HCT116 (cell line): ENCODE data around the gene SHMT1. TPM values are rescaled to one million over a fixed set of nuclear protein-coding genes. Genes with fewer than 3 reads are reported as not detected.

Experiments used
- ATAC-seq: fragments of 200-7000 bp; cut with Tn5 transposase; 2 replicates; pipeline ENCODE4 v1.9.1; 2020; ENCODE audit warnings: mild to moderate bottlenecking, moderate library complexity
- BruUV-seq: library from RNA; stranded (reverse); fragments of 400-500 nt; replicated peaks from 2 replicates; lab custom pipeline; 2021; lab: Mats Ljungman, UMichigan
- CTCF ChIA-PET: fragments of 300-600 bp; sonication (Branson Sonifier 250); formaldehyde crosslinking; loops from one replicate; lab custom pipeline; 2021; ENCODE audit warnings: antibody characterized with exemption; lab: Charles Lee
- POLR2A ChIA-PET: fragments of 300-600, 350-600 bp; sonication (Branson Sonifier 250); formaldehyde crosslinking; loops from one replicate; lab custom pipeline; 2021; ENCODE audit warnings: antibody characterized with exemption; lab: Charles Lee
- RAD21 ChIA-PET, 2 experiments: fragments of 300-600 bp; sonication (Branson Sonifier 250); formaldehyde crosslinking; loops; one replicate each; lab custom pipeline; 2023; ENCODE audit warnings: low total read pairs in 2 of 2; ENCODE audit not compliant: uncharacterized antibody in 2 of 2, unreplicated experiment in 2 of 2, low non-redundant PET in 1 of 2; lab: Charles Lee
- DNase-seq: peaks from one replicate; pipeline ENCODE4 v3.0.0-alpha.2; 2010; ENCODE audit warnings: low read depth, low spot score
- H2AFZ ChIP-seq: fragments of 200-600 bp; shearing (Covaris generic), sonication (generic); 2 replicates; pipeline ENCODE4 v1.6.1; 2017; ENCODE audit warnings: low read depth, mixed run types, mixed read lengths, antibody characterized with exemption, low read length; ENCODE audit not compliant: poor library complexity, severe bottlenecking
- H3K27ac ChIP-seq: 2 replicates; pipeline ENCODE4 v1.5.1; 2012; ENCODE audit warnings: low read depth, low read length
- H3K27me3 ChIP-seq: fragments of 200-600 bp; sonication (generic); 2 replicates; pipeline ENCODE4 v1.6.1; 2016; ENCODE audit warnings: mixed run types, low read length, mixed read lengths; ENCODE audit not compliant: insufficient read depth
- H3K36me3 ChIP-seq, 2 experiments: fragments of 200-500 bp in 1 of 2; fragments of 200-600 bp in 1 of 2; sonication (Bioruptor generic) in 1 of 2; sonication (generic) in 1 of 2; 2 replicates each; pipeline versions ENCODE4 v1.5.1 to v1.6.1; 2014 to 2016; ENCODE audit warnings: low read length in 2 of 2, inconsistent platforms in 1 of 2, mixed read lengths in 1 of 2, mixed run types in 1 of 2; ENCODE audit not compliant: insufficient read depth in 2 of 2, control insufficient read depth in 1 of 2
- H3K4me1 ChIP-seq, 2 experiments: fragments of 200-600 bp in 1 of 2; sonication (generic) in 1 of 2; 2 replicates each; pipeline versions ENCODE4 v1.5.1 to v1.6.1; 2012 to 2017; ENCODE audit warnings: low read length in 2 of 2, inconsistent platforms in 1 of 2, mild to moderate bottlenecking in 1 of 2, mixed read lengths in 1 of 2, mixed run types in 1 of 2, moderate library complexity in 1 of 2; ENCODE audit not compliant: insufficient read depth in 2 of 2, control insufficient read depth in 1 of 2
- H3K4me2 ChIP-seq: fragments of 200-600 bp; sonication (generic); 2 replicates; pipeline ENCODE4 v1.6.1; 2017; ENCODE audit warnings: mixed run types, low read length, mixed read lengths
- H3K4me3 ChIP-seq, 2 experiments: fragments of 200-600 bp in 1 of 2; sonication (generic) in 1 of 2; replicated peaks in 1 of 2; 2 replicates each; pipeline ENCODE4 v1.5.1; 2011 to 2016; ENCODE audit warnings: low read length in 2 of 2, control low read depth in 1 of 2, low read depth in 1 of 2, mild to moderate bottlenecking in 1 of 2, mixed read lengths in 1 of 2, mixed run types in 1 of 2
- H3K79me2 ChIP-seq: fragments of 200-600 bp; sonication (generic); 2 replicates; pipeline ENCODE4 v1.6.1; 2017; ENCODE audit warnings: mild to moderate bottlenecking, mixed run types, low read length, moderate library complexity, mixed read lengths; ENCODE audit not compliant: insufficient read depth
- H3K9ac ChIP-seq: fragments of 200-600 bp; sonication (generic); 2 replicates; pipeline ENCODE4 v1.6.1; 2016; ENCODE audit warnings: low read length, mixed read lengths
- H3K9me2 ChIP-seq: fragments of 200-600 bp; sonication (generic), shearing (Covaris generic); 2 replicates; pipeline ENCODE4 v1.6.1; 2017; ENCODE audit warnings: mixed run types, mild to moderate bottlenecking, moderate library complexity; ENCODE audit not compliant: insufficient read depth
- H3K9me3 ChIP-seq, 2 experiments: fragments of 200-500 bp in 1 of 2; fragments of 200-600 bp in 1 of 2; sonication (Bioruptor generic) in 1 of 2; sonication (generic) in 1 of 2; 2 replicates each; pipeline ENCODE4 v1.6.1; 2014 to 2017; ENCODE audit warnings: low read length in 2 of 2, mixed read lengths in 2 of 2, inconsistent platforms in 1 of 2, low read depth in 1 of 2, mild to moderate bottlenecking in 1 of 2, mixed run types in 1 of 2, moderate library complexity in 1 of 2; ENCODE audit not compliant: control insufficient read depth in 1 of 2, insufficient read depth in 1 of 2
- H4K20me1 ChIP-seq: fragments of 200-600 bp; sonication (generic), shearing (Covaris generic); 2 replicates; pipeline ENCODE4 v1.6.1; 2017; ENCODE audit warnings: mixed run types, mild to moderate bottlenecking, moderate library complexity; ENCODE audit not compliant: insufficient read depth
- CEBPB ChIP-seq: IDR thresholded peaks from 2 replicates; pipeline ENCODE4 v1.6.1; 2012; ENCODE audit warnings: low read depth
- EGR1 ChIP-seq: IDR thresholded peaks from 2 replicates; pipeline ENCODE4 v1.6.1; 2012; ENCODE audit warnings: low read depth
- ELF1 ChIP-seq: IDR thresholded peaks from 2 replicates; pipeline ENCODE4 v1.6.1; 2012; ENCODE audit warnings: low read depth, borderline replicate concordance
- EZH2 ChIP-seq: fragments of 200-600 bp; sonication (generic); IDR thresholded peaks from 2 replicates; pipeline ENCODE4 v1.6.1; 2017; ENCODE audit warnings: antibody characterized with exemption, mixed run types
- EZH2phosphoT487 ChIP-seq: fragments of 200-600 bp; IDR thresholded peaks from 2 replicates; pipeline ENCODE4 v1.6.1; 2018; ENCODE audit warnings: antibody characterized with exemption, borderline replicate concordance
- FOSL1 ChIP-seq: IDR thresholded peaks from 2 replicates; pipeline ENCODE4 v1.6.1; 2012; ENCODE audit warnings: low read depth
- JUND ChIP-seq: IDR thresholded peaks from 2 replicates; pipeline ENCODE4 v1.6.1; 2012
- MAX ChIP-seq: IDR thresholded peaks from 2 replicates; pipeline ENCODE4 v1.6.1; 2012
- POLR2A ChIP-seq: IDR thresholded peaks from 2 replicates; pipeline ENCODE4 v1.7.0; 2011; ENCODE audit warnings: borderline replicate concordance; ENCODE audit not compliant: insufficient read depth, insufficient read length; ENCODE audit errors: extremely low read depth
- POLR2AphosphoS5 ChIP-seq: IDR thresholded peaks from 2 replicates; pipeline ENCODE4 v1.6.1; 2011; ENCODE audit warnings: mild to moderate bottlenecking, low read depth, low read length, moderate library complexity
- REST ChIP-seq: IDR thresholded peaks from 2 replicates; pipeline ENCODE4 v1.6.1; 2012; ENCODE audit warnings: low read depth
- SIN3A ChIP-seq: IDR thresholded peaks from 2 replicates; pipeline ENCODE4 v1.6.1; 2012; ENCODE audit warnings: low read depth
- SP1 ChIP-seq: IDR thresholded peaks from 2 replicates; pipeline ENCODE4 v1.6.1; 2012; ENCODE audit warnings: low read depth
- YY1 ChIP-seq: IDR thresholded peaks from 2 replicates; pipeline ENCODE4 v1.6.1; 2011; ENCODE audit warnings: low read length, low read depth, moderate library complexity, mild to moderate bottlenecking; ENCODE audit not compliant: insufficient replicate concordance; ENCODE audit errors: extremely low read depth
- ZBTB33 ChIP-seq: IDR thresholded peaks from 2 replicates; pipeline ENCODE4 v1.6.1; 2011; ENCODE audit warnings: mild to moderate bottlenecking, low read length, moderate library complexity; ENCODE audit not compliant: insufficient replicate concordance; ENCODE audit errors: extremely low read depth
- ZFX ChIP-seq: fragments of 450-650 bp; IDR thresholded peaks from 2 replicates; pipeline ENCODE4 v1.6.1; 2017
- ZNF274 ChIP-seq: fragments of 200-500 bp; sonication (Bioruptor generic); IDR thresholded peaks from 2 replicates; pipeline ENCODE4 v1.6.1; 2014; ENCODE audit warnings: mild to moderate bottlenecking, low read depth, low read length, inconsistent platforms
- intact Hi-C: fragments of 100-400 bp; cut with micrococcal nuclease; formaldehyde crosslinking; loops from 2 replicates; pipeline ENCODE4 v1.10.0; 2022
- total RNA-seq: library from RNA; stranded (reverse); gene quantifications from one replicate; pipeline ENCODE4 v1.2.1, GENCODE V29; 2021; ENCODE audit not compliant: unreplicated experiment
- TF ChIP-seq, protein P1 (sequence below): IDR thresholded peaks from 2 replicates; pipeline ENCODE4 v1.6.1; 2012

SHMT1 gene
- total RNA-seq, 1 experiment from 2014 or later, result 46.5 TPM

GRCh38 chr17:18315961-18316360, 47.4 kb downstream of the SHMT1 start:
- Histone ChIP-seq H3K9me2 (no peaks in the 10 kb centered on the region), H3K4me3 (peak overlapping the region; percentile 93), H3K9ac (peak overlapping the region; percentile 87)
- POLR2A ChIA-PET, result no interaction called here
- ATAC-seq, result no peak
- no TSS peak for BruUV-seq
- no peak for TF ChIP-seq YY1
- no peak for TF ChIP-seq EGR1
- no peak for TF ChIP-seq ELF1
- TF ChIP-seq EZH2, result no peak
- TF ChIP-seq FOSL1, result no peak
- TF ChIP-seq MAX, result no peak
- TF ChIP-seq JUND, result no peak
- no peak for TF ChIP-seq CEBPB
- no peak for TF ChIP-seq POLR2A
- no peak for TF ChIP-seq SIN3A
- no peak for TF ChIP-seq POLR2AphosphoS5
- TF ChIP-seq SP1, result no peak
- TF ChIP-seq REST, result no peak
- TF ChIP-seq, protein P1, sequence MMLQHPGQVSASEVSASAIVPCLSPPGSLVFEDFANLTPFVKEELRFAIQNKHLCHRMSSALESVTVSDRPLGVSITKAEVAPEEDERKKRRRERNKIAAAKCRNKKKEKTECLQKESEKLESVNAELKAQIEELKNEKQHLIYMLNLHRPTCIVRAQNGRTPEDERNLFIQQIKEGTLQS, result no peak
- TF ChIP-seq EZH2phosphoT487, result no peak
- TF ChIP-seq ZBTB33, result no peak
- no peak for TF ChIP-seq ZFX
- no peak for TF ChIP-seq ZNF274
- TF ChIP-seq, all 23 proteins: peak for 0
- H3K36me3 ChIP-seq, result peaks cover 3 to 19% of the 10 kb centered on the region in 2 experiments; a peak in 2 of 4 replicates
- peak overlapping the region; percentile 75 for H3K4me2 ChIP-seq
- no peaks in the 10 kb centered on the region for H4K20me1 ChIP-seq
- H3K27me3 ChIP-seq, result no peaks in the 10 kb centered on the region
- intact Hi-C loops, result no loop called here
- no peak for DNase-seq
- H3K27ac ChIP-seq, result no peak overlapping the region
- CTCF ChIA-PET, result no interaction called here
- H3K9me3 ChIP-seq, result no peaks in the 10 kb centered on the region; a peak in 1 of 4 replicates
- H3K4me1 ChIP-seq, result peaks cover 10 to 19% of the 10 kb centered on the region in 2 experiments
- H2AFZ ChIP-seq, result no peak overlapping the region
- peaks cover 72% of the 10 kb centered on the region for H3K79me2 ChIP-seq
- RAD21 ChIA-PET, result no interaction called here
